TTC549 (cell line): Measurements from ENCODE around the gene MRS2.
"Not testable (repeated sequence)": the region's sequence is repeated elsewhere in the genome, so short reads cannot be mapped to it uniquely, and the experiment has no call there.

Source experiments
- FAIRE-seq: peaks from 2 replicates; lab custom pipeline; 2012; peaks lifted over from hg19 to GRCh38; lab: Jason Lieb, UNC

Gene MRS2

GRCh38 chr6:24402697-24403500, at the start of gene MRS2:
MRS2 (plus strand) TSS chr6:24402936; CDS start chr6:24403047, 111 bp downstream.
- no peak for FAIRE-seq

- no peak for FAIRE-seq
Observed at GRCh38 chr6:24353861-24354260, 48.9 kb upstream of the MRS2 start.

- no peak for FAIRE-seq
Observed at GRCh38 chr6:24355393-24355792, 47.3 kb upstream of the MRS2 start.

- no peak for FAIRE-seq
Observed at GRCh38 chr6:24356310-24356973, 46.3 kb upstream of the MRS2 start.

- no peak for FAIRE-seq
Observed at GRCh38 chr6:24357336-24358218, 45.2 kb upstream of the MRS2 start, which contains the start of gene DCDC2. DCDC2 (minus strand) TSS chr6:24358059; CDS start chr6:24357750, 309 bp downstream.

GRCh38 chr6:24358219-24358821, 44.4 kb upstream of the MRS2 start:
- no peak for FAIRE-seq

- no peak for FAIRE-seq
Observed at GRCh38 chr6:24359640-24360454, 42.9 kb upstream of the MRS2 start.

GRCh38 chr6:24362363-24362762, 40.4 kb upstream of the MRS2 start:
- peak; percentile 100 for FAIRE-seq

GRCh38 chr6:24365103-24365633, 37.6 kb upstream of the MRS2 start:
- not testable (repeated sequence) for FAIRE-seq

GRCh38 chr6:24374612-24375011, 28.1 kb upstream of the MRS2 start:
- FAIRE-seq = no peak

GRCh38 chr6:24376871-24377270, 25.9 kb upstream of the MRS2 start:
- FAIRE-seq = no peak

GRCh38 chr6:24378473-24379097, 24.2 kb upstream of the MRS2 start:
- FAIRE-seq = no peak

- no peak for FAIRE-seq
Observed at GRCh38 chr6:24381476-24382219, 21.1 kb upstream of the MRS2 start.

- no peak for FAIRE-seq
Observed at GRCh38 chr6:24382220-24382540, 20.6 kb upstream of the MRS2 start.

- not testable (repeated sequence) for FAIRE-seq
Observed at GRCh38 chr6:24382891-24383494, 19.7 kb upstream of the MRS2 start.

- not testable (repeated sequence) for FAIRE-seq
Observed at GRCh38 chr6:24384369-24385130, 18.2 kb upstream of the MRS2 start.

GRCh38 chr6:24385536-24386269, 17.0 kb upstream of the MRS2 start:
- no peak for FAIRE-seq

GRCh38 chr6:24387818-24388217, 14.9 kb upstream of the MRS2 start:
- no peak for FAIRE-seq
